Measurements from ENCODE around the gene YOD1. TPM values are rescaled to one million over a fixed set of nuclear protein-coding genes. Genes with fewer than 3 reads are reported as not detected.

YOD1 gene
- total and polyA plus RNA-seq, 7 donors: 1.2 to 7.8 (median 5.2) TPM

GRCh38 chr1:207001492-207002245, 49.3 kb downstream of the YOD1 start:
- intact Hi-C loops (cut with DNase I): no loop called here
- no peaks in the 10 kb centered on the region for H3K9me3 ChIP-seq
- TF ChIP-seq, protein P1, sequence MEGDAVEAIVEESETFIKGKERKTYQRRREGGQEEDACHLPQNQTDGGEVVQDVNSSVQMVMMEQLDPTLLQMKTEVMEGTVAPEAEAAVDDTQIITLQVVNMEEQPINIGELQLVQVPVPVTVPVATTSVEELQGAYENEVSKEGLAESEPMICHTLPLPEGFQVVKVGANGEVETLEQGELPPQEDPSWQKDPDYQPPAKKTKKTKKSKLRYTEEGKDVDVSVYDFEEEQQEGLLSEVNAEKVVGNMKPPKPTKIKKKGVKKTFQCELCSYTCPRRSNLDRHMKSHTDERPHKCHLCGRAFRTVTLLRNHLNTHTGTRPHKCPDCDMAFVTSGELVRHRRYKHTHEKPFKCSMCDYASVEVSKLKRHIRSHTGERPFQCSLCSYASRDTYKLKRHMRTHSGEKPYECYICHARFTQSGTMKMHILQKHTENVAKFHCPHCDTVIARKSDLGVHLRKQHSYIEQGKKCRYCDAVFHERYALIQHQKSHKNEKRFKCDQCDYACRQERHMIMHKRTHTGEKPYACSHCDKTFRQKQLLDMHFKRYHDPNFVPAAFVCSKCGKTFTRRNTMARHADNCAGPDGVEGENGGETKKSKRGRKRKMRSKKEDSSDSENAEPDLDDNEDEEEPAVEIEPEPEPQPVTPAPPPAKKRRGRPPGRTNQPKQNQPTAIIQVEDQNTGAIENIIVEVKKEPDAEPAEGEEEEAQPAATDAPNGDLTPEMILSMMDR (IDR thresholded peaks at IDR 0.05): no peak
- H3K4me1 ChIP-seq: no peaks in the 10 kb centered on the region
- 35 to 69% methylated on average over 5 of the region's 5 CpGs for WGBS, 2 donors
- no peaks in the 10 kb centered on the region for H3K36me3 ChIP-seq
- H3K27ac ChIP-seq: no peak overlapping the region
- no peaks in the 10 kb centered on the region for H3K27me3 ChIP-seq
- H3K4me3 ChIP-seq: no peak overlapping the region
- no peak for DNase-seq

GRCh38 chr1:207000651-207001291, 50.2 kb downstream of the YOD1 start:
- no peak for TF ChIP-seq POLR2AphosphoS5 (IDR thresholded peaks at IDR 0.05)
- no peak for TF ChIP-seq POLR2A (IDR thresholded peaks at IDR 0.05)
- TF ChIP-seq EP300 (IDR thresholded peaks at IDR 0.05): no peak
- TF ChIP-seq, protein P1 (IDR thresholded peaks at IDR 0.05): no peak
- WGBS, 2 donors: 70 to 75% methylated on average over 5 of the region's 5 CpGs
- Histone ChIP-seq H3K4me1 (no peaks in the 10 kb centered on the region), H3K27ac (no peak overlapping the region), H3K9me3 (no peaks in the 10 kb centered on the region), H3K27me3 (no peaks in the 10 kb centered on the region), H3K4me3 (no peak overlapping the region), H3K36me3 (no peaks in the 10 kb centered on the region)
- no peak for DNase-seq
- intact Hi-C loops (cut with DNase I): no loop called here

GRCh38 chr1:206998816-206999215, 52.2 kb downstream of the YOD1 start:
- DNase-seq: no peak
- Histone ChIP-seq H3K4me1 (no peaks in the 10 kb centered on the region), H3K9me3 (no peaks in the 10 kb centered on the region), H3K4me3 (no peak overlapping the region), H3K36me3 (no peaks in the 10 kb centered on the region), H3K27me3 (no peaks in the 10 kb centered on the region), H3K27ac (no peak overlapping the region)
- intact Hi-C loops (cut with DNase I): no loop called here
- 84 to 91% methylated on average over 2 of the region's 2 CpGs for WGBS, 2 donors
- TF ChIP-seq POLR2AphosphoS5 (IDR thresholded peaks at IDR 0.05): no peak
- TF ChIP-seq EP300 (IDR thresholded peaks at IDR 0.05): no peak
- TF ChIP-seq POLR2A (IDR thresholded peaks at IDR 0.05): no peak
- TF ChIP-seq, protein P1 (IDR thresholded peaks at IDR 0.05): no peak

Other genes starting within 250 kb of the YOD1 start
- not detected for gene IL20, start 185.6 kb downstream of the YOD1 start, total RNA-seq
- not detected for gene IL20, start 185.6 kb downstream of the YOD1 start, polyA plus RNA-seq
- gene IL24, start 153.8 kb downstream of the YOD1 start, total RNA-seq: not detected
- gene IL24, start 153.8 kb downstream of the YOD1 start, polyA plus RNA-seq: under 1 TPM in 2 of 3 donors, not detected in 1; 0.36 to 0.46 TPM
- 1 to 10 TPM in 2 of 4 donors, under 1 TPM in 1, not detected in 1; 0.49 to 1.5 (median 1.1) TPM for gene FCMR, start 129.3 kb downstream of the YOD1 start, total RNA-seq
- gene FCMR, start 129.3 kb downstream of the YOD1 start, polyA plus RNA-seq: 100 to 1,000 TPM in 1 of 3 donors, 1 to 10 TPM in 2; 1.8 to 111 (median 3.5) TPM
- gene PIGR, start 104.7 kb downstream of the YOD1 start, total RNA-seq: 1 to 10 TPM in 2 of 4 donors, under 1 TPM in 1, not detected in 1; 0.16 to 9.3 (median 8.6) TPM
- gene PIGR, start 104.7 kb downstream of the YOD1 start, polyA plus RNA-seq: 1,000 to 10,000 TPM in 1 of 3 donors, 100 to 1,000 TPM in 2; 163 to 3,648 (median 569) TPM
- not detected for gene FCAMR, start 80.7 kb downstream of the YOD1 start, total RNA-seq
- 1 to 10 TPM in 1 of 3 donors, not detected in 2; 1.5 TPM for gene FCAMR, start 80.7 kb downstream of the YOD1 start, polyA plus RNA-seq
- under 1 TPM in 3 of 4 donors, not detected in 1; 0.14 to 0.36 (median 0.28) TPM for gene C1orf116, start 18.5 kb downstream of the YOD1 start, total RNA-seq
- gene C1orf116, start 18.5 kb downstream of the YOD1 start, polyA plus RNA-seq: 10 to 100 TPM in 1 of 3 donors, 1 to 10 TPM in 2; 7.8 to 22.4 (median 8.9) TPM
- gene PFKFB2, start 2.1 kb upstream of the YOD1 start, total RNA-seq: 1 to 10 TPM; 5.0 to 7.8 (median 5.5) TPM
- 10 to 100 TPM; 15.6 to 24.9 (median 18.7) TPM for gene PFKFB2, start 2.1 kb upstream of the YOD1 start, polyA plus RNA-seq
- gene C4BPB, start 37.7 kb upstream of the YOD1 start, total RNA-seq: 1 to 10 TPM in 1 of 4 donors, under 1 TPM in 2, not detected in 1; 0.71 to 2.2 (median 0.82) TPM
- 10 to 100 TPM in 1 of 3 donors, 1 to 10 TPM in 2; 6.0 to 33.7 (median 6.2) TPM for gene C4BPB, start 37.7 kb upstream of the YOD1 start, polyA plus RNA-seq
- not detected for gene C4BPA, start 53.0 kb upstream of the YOD1 start, total RNA-seq
- 1 to 10 TPM; 1.2 to 6.4 (median 2.5) TPM for gene C4BPA, start 53.0 kb upstream of the YOD1 start, polyA plus RNA-seq

Data from sigmoid colon (tissue), 7 donors.